ENCODE results near the gene ACKR3. TPM values are rescaled to one million over a fixed set of nuclear protein-coding genes. Genes with fewer than 3 reads are reported as not detected.

ACKR3 gene
- total RNA-seq, 1 donor = 31.0 TPM

GRCh38 chr2:236604575-236605344 is 35.1 kb downstream of the ACKR3 start:
- peak in 2 of 3 donors; percentile 11 to 56 for DNase-seq (ENCODE audit: low read depth in 2 of 3, low spot score in 2 of 3)

GRCh38 chr2:236605345-236605734 is 35.7 kb downstream of the ACKR3 start:
- no peak for DNase-seq (ENCODE audit: low read depth in 2 of 3, low spot score in 2 of 3)

- DNase-seq (ENCODE audit: low read depth in 2 of 3, low spot score in 2 of 3) = no peak
Measured at GRCh38 chr2:236606023-236606422, 36.4 kb downstream of the ACKR3 start.

- peak in 2 of 3 donors; percentile 38 to 68 for DNase-seq (ENCODE audit: low read depth in 2 of 3, low spot score in 2 of 3)
Measured at GRCh38 chr2:236607471-236608187, 38.0 kb downstream of the ACKR3 start.

GRCh38 chr2:236608188-236608525 is 38.5 kb downstream of the ACKR3 start:
- no peak for DNase-seq (ENCODE audit: low read depth in 2 of 3, low spot score in 2 of 3)

GRCh38 chr2:236608710-236609109 is 39.1 kb downstream of the ACKR3 start:
- no peak for DNase-seq (ENCODE audit: low read depth in 2 of 3, low spot score in 2 of 3)

- no peak for DNase-seq (ENCODE audit: low read depth in 2 of 3, low spot score in 2 of 3)
Measured at GRCh38 chr2:236610991-236611821, 41.6 kb downstream of the ACKR3 start.

- DNase-seq (ENCODE audit: low read depth in 2 of 3, low spot score in 2 of 3) = no peak
Measured at GRCh38 chr2:236612737-236613136, 43.1 kb downstream of the ACKR3 start.

GRCh38 chr2:236613612-236614011 is 44.0 kb downstream of the ACKR3 start:
- DNase-seq (ENCODE audit: low read depth in 2 of 3, low spot score in 2 of 3) = no peak

GRCh38 chr2:236614551-236614950 is 44.9 kb downstream of the ACKR3 start:
- DNase-seq (ENCODE audit: low read depth in 2 of 3, low spot score in 2 of 3) = no peak

GRCh38 chr2:236616031-236616430 is 46.4 kb downstream of the ACKR3 start:
- DNase-seq (ENCODE audit: low read depth in 2 of 3, low spot score in 2 of 3) = no peak

- no peak for DNase-seq (ENCODE audit: low read depth in 2 of 3, low spot score in 2 of 3)
Measured at GRCh38 chr2:236616624-236617023, 47.0 kb downstream of the ACKR3 start.

GRCh38 chr2:236617221-236617737 is 47.7 kb downstream of the ACKR3 start:
- no peak for DNase-seq (ENCODE audit: low read depth in 2 of 3, low spot score in 2 of 3)

GRCh38 chr2:236617796-236618195 is 48.2 kb downstream of the ACKR3 start:
- DNase-seq (ENCODE audit: low read depth in 2 of 3, low spot score in 2 of 3) = no peak

- no peak for DNase-seq (ENCODE audit: low read depth in 2 of 3, low spot score in 2 of 3)
Measured at GRCh38 chr2:236618370-236618769, 48.7 kb downstream of the ACKR3 start.

GRCh38 chr2:236619910-236620612 is 50.4 kb downstream of the ACKR3 start:
- DNase-seq (ENCODE audit: low read depth in 2 of 3, low spot score in 2 of 3) = no peak

GRCh38 chr2:236621786-236622185 is 52.2 kb downstream of the ACKR3 start:
- no peak for DNase-seq (ENCODE audit: low read depth in 2 of 3, low spot score in 2 of 3)

GRCh38 chr2:236622201-236622600 is 52.6 kb downstream of the ACKR3 start:
- no peak for DNase-seq (ENCODE audit: low read depth in 2 of 3, low spot score in 2 of 3)

- no peak for DNase-seq (ENCODE audit: low read depth in 2 of 3, low spot score in 2 of 3)
Measured at GRCh38 chr2:236622660-236623059, 53.0 kb downstream of the ACKR3 start.

GRCh38 chr2:236623816-236624215 is 54.2 kb downstream of the ACKR3 start:
- no peak for DNase-seq (ENCODE audit: low read depth in 2 of 3, low spot score in 2 of 3)
